Measurements from ENCODE around the gene TSPO2. TPM values are rescaled to one million over a fixed set of nuclear protein-coding genes. Genes with fewer than 3 reads are reported as not detected.

The TSPO2 gene
- total RNA-seq, 1 experiment from 2014 or later: not detected

DNA sequence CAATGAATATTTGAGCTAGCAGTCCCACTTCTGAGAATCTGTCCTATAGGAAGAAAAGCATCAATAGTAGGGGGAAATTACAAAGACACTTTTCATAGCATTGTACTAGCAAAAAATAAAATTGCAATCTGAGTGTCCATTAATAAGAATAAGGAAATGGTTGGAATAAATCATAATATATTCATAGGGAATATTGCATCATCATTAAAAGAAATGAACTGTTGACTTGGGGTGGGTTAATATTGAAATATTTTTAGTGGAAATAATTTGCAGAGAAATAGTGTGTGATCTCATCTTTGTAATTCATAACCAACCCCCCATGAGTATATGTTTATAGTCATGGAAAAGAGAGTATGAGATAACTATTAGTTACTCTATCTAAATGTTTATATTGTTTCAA is 42.9 kb downstream of the TSPO2 start:
- TF ChIP-seq, protein P1, sequence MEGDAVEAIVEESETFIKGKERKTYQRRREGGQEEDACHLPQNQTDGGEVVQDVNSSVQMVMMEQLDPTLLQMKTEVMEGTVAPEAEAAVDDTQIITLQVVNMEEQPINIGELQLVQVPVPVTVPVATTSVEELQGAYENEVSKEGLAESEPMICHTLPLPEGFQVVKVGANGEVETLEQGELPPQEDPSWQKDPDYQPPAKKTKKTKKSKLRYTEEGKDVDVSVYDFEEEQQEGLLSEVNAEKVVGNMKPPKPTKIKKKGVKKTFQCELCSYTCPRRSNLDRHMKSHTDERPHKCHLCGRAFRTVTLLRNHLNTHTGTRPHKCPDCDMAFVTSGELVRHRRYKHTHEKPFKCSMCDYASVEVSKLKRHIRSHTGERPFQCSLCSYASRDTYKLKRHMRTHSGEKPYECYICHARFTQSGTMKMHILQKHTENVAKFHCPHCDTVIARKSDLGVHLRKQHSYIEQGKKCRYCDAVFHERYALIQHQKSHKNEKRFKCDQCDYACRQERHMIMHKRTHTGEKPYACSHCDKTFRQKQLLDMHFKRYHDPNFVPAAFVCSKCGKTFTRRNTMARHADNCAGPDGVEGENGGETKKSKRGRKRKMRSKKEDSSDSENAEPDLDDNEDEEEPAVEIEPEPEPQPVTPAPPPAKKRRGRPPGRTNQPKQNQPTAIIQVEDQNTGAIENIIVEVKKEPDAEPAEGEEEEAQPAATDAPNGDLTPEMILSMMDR (conservative IDR thresholded peaks at IDR 0.05; ENCODE audit: low read depth, low read length): no peak
- no peak for TF ChIP-seq EZH2 (IDR thresholded peaks at IDR 0.05; ENCODE audit: borderline replicate concordance, low read depth, low read length, poor library complexity, severe bottlenecking)
- intact Hi-C loops (cut with micrococcal nuclease; ENCODE audit: unreplicated experiment): no loop called here

DNA sequence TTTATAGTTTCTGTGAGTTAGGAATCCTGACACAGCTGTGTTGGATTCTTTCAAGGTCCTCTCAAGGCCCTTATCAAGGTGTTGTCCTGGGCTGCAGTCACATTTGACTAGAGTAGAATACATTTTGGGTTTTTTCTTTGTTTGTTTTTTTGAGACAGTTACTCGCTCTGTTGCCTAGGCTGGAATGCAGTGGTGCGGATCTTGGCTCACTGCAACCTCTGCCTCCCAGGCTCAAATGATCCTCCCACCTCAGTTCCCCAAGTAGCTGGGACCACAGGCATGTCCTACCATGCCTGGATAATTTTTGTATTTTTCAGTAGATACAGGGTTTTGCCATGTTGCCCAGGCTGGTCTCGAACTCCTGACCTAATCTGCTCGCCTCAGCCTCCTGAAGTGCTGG is 46.2 kb downstream of the TSPO2 start:
- DNase-seq (ENCODE audit: low spot score): no peak
- Histone ChIP-seq H3K27me3 (replicated peaks; ENCODE audit: insufficient read depth, low read depth, low read length, poor library complexity) (no peaks in the 10 kb centered on the region), H3K9me3 (ENCODE audit: low read depth, low read length, poor library complexity, severe bottlenecking) (no peaks in the 10 kb centered on the region), H3K4me1 (ENCODE audit: insufficient read depth, low read length, poor library complexity, severe bottlenecking) (no peaks in the 10 kb centered on the region), H3K4me3 (ENCODE audit: low read depth, low read length, poor library complexity, severe bottlenecking) (no peak overlapping the region), H3K36me3 (ENCODE audit: insufficient read depth, low read length, poor library complexity, severe bottlenecking) (peaks cover 78% of the 10 kb centered on the region), H3K27ac (ENCODE audit: low read depth, low read length, poor library complexity, severe bottlenecking) (no peak overlapping the region)
- POLR2A ChIA-PET (ENCODE audit: low non-redundant PET): no interaction called here
- TF ChIP-seq, protein P1 (conservative IDR thresholded peaks at IDR 0.05; ENCODE audit: low read depth, low read length): no peak
- TF ChIP-seq EZH2 (IDR thresholded peaks at IDR 0.05; ENCODE audit: borderline replicate concordance, low read depth, low read length, poor library complexity, severe bottlenecking): no peak
- BruUV-seq (replicated peaks): no TSS peak
- CTCF ChIA-PET: no interaction called here
- intact Hi-C loops (cut with micrococcal nuclease; ENCODE audit: unreplicated experiment): no loop called here

More for the DNA sequence above, 42.9 kb downstream of the TSPO2 start:
- BruUV-seq (replicated peaks): no TSS peak
- ChIA-PET POLR2A (ENCODE audit: low non-redundant PET) (no interaction called here), CTCF (no interaction called here)
- Histone ChIP-seq H3K9me3 (ENCODE audit: low read depth, low read length, poor library complexity, severe bottlenecking) (no peaks in the 10 kb centered on the region), H3K4me3 (ENCODE audit: low read depth, low read length, poor library complexity, severe bottlenecking) (no peak overlapping the region), H3K27me3 (replicated peaks; ENCODE audit: insufficient read depth, low read depth, low read length, poor library complexity) (no peaks in the 10 kb centered on the region), H3K27ac (ENCODE audit: low read depth, low read length, poor library complexity, severe bottlenecking) (no peak overlapping the region), H3K4me1 (ENCODE audit: insufficient read depth, low read length, poor library complexity, severe bottlenecking) (no peaks in the 10 kb centered on the region), H3K36me3 (ENCODE audit: insufficient read depth, low read length, poor library complexity, severe bottlenecking) (peaks cover 54% of the 10 kb centered on the region)
- DNase-seq (ENCODE audit: low spot score): no peak

DNA sequence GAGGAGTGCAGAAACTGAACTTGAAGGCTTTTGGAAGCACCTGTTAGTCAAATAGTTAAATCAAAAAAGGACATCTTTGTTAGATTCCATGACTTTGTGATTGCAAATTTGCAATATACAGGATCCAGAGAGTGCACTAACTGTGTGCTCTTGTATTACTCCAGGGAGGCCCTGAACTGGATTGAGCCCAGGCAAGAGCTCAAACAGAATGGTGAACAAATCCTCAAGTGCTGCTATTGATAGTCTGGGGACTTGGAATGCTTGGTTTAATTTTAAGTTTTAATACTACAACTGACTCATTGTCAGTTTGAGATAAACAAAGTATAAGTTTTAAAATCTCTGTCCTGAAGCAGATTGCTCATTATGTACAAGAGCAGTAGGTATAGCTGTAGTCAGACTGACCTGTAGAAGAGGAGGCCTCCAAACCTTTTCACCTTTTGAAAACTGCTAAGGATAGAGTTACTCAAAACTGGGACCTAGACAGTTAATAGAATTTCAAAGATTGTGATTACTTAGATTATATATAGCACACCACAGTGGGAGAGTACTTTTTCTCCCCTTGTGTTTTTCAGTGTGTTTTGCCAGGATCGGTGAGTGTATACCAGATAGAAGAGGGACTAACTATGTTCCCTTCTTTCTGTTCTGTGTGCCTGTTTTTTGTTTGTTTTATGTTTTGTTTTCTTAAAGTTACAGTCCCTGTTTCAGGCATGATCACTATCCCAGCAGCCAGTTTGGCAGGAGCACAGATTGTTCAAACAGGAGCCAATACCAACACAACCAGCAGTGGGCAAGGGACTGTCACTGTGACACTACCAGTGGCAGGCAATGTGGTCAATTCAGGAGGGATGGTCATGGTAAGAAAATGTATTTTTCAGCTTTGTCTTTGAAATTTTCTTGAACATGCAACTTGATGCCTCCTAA is 48.8 kb downstream of the TSPO2 start:
- DNase-seq (ENCODE audit: low spot score): no peak
- H3K4me3 ChIP-seq (ENCODE audit: low read depth, low read length, poor library complexity, severe bottlenecking): no peak overlapping the region
- peak overlapping the region; percentile 5 for H3K27ac ChIP-seq (ENCODE audit: low read depth, low read length, poor library complexity, severe bottlenecking)
- CTCF ChIA-PET: no interaction called here
- POLR2A ChIA-PET (ENCODE audit: low non-redundant PET): no interaction called here
- BruUV-seq (replicated peaks): no TSS peak
- intact Hi-C loops (cut with micrococcal nuclease; ENCODE audit: unreplicated experiment): no loop called here
- H3K36me3 ChIP-seq (ENCODE audit: insufficient read depth, low read length, poor library complexity, severe bottlenecking): peaks cover 84% of the 10 kb centered on the region
- H3K4me1 ChIP-seq (ENCODE audit: insufficient read depth, low read length, poor library complexity, severe bottlenecking): no peaks in the 10 kb centered on the region
- no peak for TF ChIP-seq EZH2 (IDR thresholded peaks at IDR 0.05; ENCODE audit: borderline replicate concordance, low read depth, low read length, poor library complexity, severe bottlenecking)
- TF ChIP-seq, protein P1 (conservative IDR thresholded peaks at IDR 0.05; ENCODE audit: low read depth, low read length): no peak
- H3K27me3 ChIP-seq (replicated peaks; ENCODE audit: insufficient read depth, low read depth, low read length, poor library complexity): no peaks in the 10 kb centered on the region
- H3K9me3 ChIP-seq (ENCODE audit: low read depth, low read length, poor library complexity, severe bottlenecking): no peaks in the 10 kb centered on the region
